GM18870 (cell line): ENCODE results near the gene CIPC.

ENCODE experiments used
- ATAC-seq: cut with Tn5 transposase; IDR thresholded peaks from one replicate; pipeline ENCODE4 v1.9.1; 2021; ENCODE audit warnings: moderate library complexity; ENCODE audit not compliant: unreplicated experiment

CIPC gene

GRCh38 chr14:77123381-77124325 lies 25.6 kb downstream of the CIPC start:
- no peak for ATAC-seq

DNA sequence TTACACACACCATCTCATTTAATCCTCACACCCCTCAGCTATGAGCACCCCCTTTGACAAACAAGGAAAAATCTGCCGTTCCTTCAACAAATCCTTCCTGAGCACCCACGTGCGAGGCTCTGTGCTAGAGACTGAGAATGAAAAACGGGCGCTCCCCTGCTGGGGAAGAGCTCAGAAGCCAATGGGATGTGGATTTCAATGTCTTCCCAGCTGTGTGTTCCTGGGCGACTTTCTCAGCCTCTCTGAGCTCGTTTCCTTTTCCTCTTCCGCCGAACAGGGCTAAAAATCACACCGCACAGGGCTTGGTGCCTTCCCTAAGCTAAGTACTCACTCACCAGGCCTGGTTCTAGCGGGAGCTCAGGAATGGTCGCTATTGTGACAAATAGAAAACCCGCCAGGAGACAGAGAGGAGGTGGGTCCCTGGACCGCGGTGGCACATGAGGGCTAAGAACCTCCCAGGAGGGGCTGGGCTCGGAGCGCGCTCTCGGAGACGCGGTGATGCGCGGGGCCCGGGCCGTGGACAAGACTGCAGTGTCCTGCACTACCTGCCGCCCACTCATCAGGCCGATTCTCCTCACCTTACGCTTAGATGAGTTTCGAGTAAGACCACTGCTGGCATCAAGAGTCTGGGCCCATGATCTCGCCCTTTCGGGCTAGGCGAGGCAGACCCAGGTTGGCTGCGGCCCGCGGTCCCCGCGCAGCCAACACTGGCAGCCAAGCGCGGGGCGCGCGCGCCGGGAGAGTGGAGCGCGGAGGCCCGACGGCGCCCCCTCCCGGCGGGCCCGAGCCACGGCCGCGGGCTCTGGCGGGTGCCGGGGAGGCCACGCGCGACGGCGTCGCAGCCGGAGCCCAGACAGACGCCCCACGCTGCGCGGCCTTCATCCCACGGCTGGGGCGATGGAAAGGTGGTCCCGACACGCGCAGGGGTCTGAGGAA lies 26.6 kb downstream of the CIPC start:
- no peak for ATAC-seq

DNA sequence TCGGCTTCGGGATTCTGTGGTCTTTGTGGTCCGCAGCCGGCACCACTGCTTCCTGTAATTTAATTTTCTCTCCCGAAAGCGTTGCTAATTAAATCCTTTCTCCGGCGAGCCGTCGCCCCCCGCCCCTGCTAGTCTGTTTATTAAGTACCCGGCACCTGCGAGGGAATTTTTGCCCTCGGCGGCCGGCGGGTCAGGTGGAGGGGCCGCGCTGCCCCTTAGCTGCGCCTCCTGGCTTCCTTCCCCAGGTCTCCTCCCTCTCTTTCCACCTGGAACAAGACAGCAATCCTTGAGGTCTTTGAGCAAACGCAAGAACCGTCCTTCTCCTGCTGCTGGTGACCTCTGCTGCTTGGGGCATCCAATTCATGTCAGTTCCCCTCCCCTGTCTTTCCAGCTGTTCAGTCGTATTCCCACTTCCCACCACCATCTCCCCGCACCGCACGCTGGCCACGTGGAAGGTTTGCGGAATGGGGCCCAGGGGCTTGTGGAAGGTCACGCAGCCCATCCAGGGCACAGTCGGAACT lies 27.3 kb downstream of the CIPC start:
- ATAC-seq: no peak

GRCh38 chr14:77125823-77126325 lies 27.8 kb downstream of the CIPC start:
- ATAC-seq: no peak

- no peak for ATAC-seq
These were observed 28.5 kb downstream of the CIPC start for GRCh38 chr14:77126461-77126990.

- ATAC-seq: no peak
These were observed 30.4 kb downstream of the CIPC start for GRCh38 chr14:77128414-77128891.

DNA sequence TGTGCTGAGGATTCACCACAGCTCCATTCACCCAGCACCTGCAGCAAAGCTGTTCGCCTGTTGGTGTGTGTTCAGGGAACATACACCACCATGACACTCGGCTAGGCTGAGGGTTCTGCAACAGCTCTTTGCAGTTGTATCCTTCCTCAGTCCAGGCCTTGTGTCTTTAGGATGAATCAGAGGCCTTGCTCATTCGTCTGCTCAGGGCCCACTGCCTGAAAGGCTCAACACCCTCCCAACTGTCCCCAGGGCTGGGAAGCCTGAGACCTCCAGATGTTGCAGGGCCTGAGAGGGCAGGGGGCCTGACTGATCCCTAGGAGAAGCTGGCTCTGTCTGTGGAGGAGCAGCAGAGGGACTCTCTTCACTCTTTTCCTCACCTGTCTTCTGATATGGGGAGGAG lies 32.3 kb downstream of the CIPC start:
- no peak for ATAC-seq

GRCh38 chr14:77131206-77131605 lies 33.1 kb downstream of the CIPC start:
- no peak for ATAC-seq

GRCh38 chr14:77131871-77132486 lies 33.9 kb downstream of the CIPC start:
- ATAC-seq: no peak

- no peak for ATAC-seq
These were observed 35.8 kb downstream of the CIPC start for GRCh38 chr14:77133720-77134338.

- ATAC-seq: no peak
These were observed 41.0 kb downstream of the CIPC start for GRCh38 chr14:77139022-77139421.

DNA sequence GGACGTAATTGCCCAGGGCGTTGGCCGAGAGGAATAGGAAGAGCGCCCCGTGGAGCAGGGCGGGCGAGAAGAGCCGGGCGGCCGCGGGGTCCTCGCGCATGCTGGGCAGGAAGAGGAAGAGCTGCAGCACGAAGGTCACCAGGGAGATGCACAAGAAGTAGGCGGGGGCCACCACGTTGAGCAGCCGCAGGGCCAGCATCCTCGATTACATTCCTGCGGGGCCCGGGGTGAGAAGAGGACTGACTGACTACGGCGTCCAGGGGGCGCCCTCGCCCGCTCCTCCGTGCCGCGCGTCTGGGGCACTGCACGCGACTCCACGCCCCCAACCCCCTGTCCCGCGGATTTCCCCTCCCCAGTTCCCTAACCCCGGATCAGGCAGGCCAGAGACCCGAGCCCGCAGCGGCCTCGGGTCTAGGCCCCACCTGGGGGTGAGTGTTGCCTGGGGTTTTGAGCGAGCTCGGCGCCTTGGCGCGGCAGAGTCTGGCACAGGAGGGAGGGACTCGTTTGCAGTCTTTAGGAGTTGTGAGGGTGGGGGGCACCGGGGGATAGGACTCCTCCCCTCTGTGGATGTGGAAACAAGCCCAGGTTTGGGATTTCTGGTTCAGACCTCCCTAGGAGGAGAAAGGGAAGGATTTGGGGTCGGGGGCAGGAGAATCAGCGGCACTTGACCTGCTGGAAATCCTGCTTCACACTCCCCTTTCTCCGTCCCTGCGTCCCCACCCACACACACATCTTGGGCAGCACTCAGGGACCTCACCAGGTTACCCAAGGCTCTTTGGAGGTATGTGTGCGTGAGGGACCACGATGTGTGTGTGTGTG lies 41.7 kb downstream of the CIPC start:
- ATAC-seq: no peak

DNA sequence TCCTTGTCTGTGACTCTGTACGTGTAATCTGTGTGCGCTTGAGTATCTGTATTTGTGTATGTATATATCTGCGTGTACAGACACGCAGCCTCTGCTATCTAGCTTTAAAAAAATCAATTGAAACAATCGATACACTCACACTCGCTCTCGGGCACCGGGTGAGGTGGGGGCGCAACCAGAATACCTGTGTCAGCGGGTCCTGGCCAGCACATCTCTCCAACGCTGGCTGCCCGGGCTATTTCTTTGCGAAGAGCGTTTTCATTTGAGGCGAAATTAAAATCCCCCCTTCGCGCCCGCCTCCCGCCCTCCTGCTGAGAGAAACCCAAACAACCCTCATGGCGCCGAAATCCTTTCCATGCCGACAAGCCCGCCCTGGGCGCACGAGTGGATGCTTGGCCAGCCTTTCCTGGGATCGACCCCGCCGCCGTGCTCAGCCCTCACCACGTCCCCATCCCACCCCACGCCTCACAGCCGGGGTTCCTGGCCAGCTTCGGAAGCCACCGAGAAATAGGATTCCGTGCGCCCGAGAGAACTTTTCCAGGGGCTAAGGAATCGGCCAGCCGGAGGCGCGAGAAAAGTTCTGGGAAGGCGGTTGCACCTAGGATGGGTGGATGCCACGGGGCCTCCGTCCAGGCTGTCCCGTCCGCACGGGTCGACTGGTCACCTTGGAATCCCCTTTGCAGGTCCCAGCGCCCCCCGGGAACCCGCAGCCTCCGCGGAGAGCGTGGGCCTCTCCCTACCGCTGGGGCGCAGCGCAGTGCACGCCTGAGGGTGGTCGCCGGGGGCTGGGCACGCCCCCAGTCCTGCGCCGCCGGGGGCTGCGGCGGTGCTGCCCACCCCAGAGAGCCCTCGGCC lies 42.5 kb downstream of the CIPC start:
- ATAC-seq: no peak

DNA sequence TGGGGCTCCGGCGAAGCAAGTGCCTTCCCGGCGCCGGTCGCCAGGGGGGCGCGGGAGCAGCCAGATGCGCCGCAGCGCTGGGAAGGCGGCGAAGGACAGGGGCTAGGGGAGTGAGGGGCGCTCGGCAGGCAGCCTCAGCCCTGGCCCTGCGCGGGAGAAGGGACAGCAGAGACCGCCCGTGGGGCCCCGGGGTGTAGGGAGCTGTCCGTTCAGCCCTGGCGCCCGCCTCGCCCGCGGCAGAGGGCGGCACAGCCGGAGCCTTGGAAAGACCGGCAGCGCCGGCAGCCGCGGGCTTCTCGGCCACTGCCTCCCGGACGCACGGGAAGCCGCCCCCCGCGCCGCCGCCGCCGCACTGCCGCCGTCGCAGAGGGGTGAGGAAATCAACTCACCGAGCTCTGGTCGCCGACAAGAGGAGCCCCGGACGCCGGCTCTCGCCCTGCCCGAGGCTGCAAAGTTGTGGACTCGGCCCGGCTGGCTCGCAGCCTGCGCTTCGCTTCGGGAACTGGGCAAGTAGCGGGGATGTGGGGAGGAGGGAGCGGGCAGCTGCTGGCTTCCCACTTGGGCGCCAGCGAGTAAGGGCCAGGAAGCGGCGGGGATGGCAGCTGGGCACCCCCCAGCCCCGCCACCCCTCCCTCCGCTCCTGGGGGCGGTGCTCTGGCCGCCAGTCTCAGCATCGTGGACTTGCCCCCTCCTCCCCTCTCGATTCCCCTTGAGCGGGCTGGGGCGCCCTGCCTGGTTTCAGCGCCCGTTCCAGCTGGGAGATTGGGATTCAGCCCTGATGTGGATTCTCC lies 43.4 kb downstream of the CIPC start, which contains the start of gene ZDHHC22:
Gene ZDHHC22 (minus strand): TSS at position 578 of the 791 bp plus-strand sequence. CDS start 2,053 bp downstream, outside the sequence.
- no peak for ATAC-seq

- ATAC-seq: no peak
These were observed 44.1 kb downstream of the CIPC start for GRCh38 chr14:77142005-77142800.

GRCh38 chr14:77143071-77143470 lies 45.0 kb downstream of the CIPC start:
- ATAC-seq: no peak
